Measurements from ENCODE around the gene IL16.
"Not testable (repeated sequence)": the region's sequence is repeated elsewhere in the genome, so short reads cannot be mapped to it uniquely, and the experiment has no call there.

IL16 gene

DNA sequence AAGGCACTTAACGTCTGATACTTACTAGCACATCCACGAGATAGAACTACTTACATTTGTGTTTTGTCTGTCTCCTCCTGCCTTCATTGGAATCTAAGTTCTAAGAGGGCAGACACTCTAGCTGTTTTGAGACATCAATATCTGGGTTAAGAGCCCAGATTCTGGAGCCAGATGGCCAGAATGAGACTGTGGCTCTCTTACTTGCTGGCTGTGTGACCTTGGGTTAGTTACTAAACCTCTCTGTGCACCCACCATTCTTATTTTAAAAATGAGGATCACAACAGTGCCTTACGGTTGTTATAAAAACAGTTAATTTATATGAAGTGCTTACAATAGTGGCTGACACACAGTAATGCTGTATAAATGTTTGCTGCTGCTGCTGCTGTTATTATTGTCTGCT lies 119.6 kb downstream of the IL16 start:
- DNase-seq: no peak

DNA sequence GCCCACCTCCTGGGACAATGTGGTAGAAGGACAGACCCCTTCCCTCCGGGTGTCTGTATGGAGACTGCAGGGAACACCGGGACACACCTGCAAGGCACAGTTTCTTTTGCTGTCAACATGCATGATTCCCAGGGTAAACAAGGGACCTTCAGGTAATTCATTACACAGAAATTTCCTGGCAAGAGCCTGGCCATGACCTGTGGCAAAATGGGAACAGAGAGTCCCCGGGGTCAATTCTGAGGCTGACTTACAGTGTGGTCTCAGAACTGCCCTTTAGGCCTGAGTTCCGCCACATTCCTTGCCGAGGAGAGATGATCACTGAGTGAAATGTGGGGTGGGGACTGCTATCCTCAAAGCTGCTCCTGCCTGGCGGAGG lies 121.0 kb downstream of the IL16 start:
- DNase-seq: no peak

DNA sequence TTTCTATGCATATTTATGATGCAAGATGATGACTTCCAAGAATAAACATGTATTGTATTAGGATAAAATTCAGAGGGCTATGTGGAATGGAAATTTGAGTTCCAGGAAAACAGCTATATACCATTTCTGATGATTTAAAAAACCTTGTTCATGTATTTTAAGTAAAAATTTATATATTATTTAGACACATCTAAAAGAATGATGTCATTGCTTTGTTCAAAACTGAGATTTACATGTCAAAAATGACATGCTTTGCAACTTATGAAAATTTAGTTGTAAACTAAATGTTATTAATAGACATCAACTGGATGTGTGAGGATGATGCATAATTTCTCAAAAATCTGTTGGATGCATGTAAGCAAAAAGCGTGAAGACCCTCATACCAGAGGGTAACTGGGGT lies 125.0 kb downstream of the IL16 start:
- DNase-seq: no peak

DNA sequence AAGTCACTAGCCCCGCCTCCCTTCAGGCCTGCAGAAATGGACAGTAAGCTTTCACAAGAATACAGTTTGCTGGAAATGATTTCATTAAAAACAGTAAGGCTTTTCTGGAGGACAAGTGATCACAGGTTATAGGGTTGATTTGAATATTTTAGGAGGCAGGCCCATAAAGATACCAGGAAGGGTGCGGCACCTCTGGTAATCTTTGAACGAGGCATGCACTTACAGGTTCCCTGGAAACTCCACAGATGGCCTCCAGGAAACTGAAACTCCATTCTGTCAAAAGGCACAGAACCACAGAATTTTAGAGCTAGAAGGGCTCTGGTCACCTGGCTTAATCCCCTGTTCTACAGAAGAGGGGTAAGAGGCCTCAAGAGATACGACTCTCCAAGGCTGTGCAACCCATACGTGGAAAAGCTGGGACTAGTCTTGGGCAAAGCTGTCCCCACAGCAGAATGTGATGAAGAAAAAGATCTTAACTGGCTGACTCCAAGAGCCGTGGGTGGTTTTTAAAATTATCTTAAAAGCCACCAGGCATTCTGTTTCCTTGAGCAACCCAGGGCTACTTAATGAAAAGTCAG lies 126.1 kb downstream of the IL16 start:
- DNase-seq: no peak

DNA sequence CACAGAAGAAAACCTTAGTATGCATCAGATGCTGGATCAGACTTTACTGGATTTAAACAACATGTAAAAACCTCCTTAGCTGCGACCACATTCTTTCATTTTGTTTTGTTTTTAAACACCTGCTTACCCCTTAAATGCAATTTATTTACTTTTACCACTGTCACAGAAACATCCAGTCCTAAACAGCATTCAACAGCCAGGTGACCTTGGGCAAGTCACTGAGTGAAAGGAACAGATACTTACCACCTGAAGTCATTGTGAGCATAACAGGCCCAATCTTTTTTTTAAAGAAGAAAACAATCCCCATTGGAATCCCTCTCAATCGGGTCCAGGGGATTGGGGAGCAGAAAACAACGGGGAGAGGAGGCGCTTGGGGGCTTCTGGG lies 126.9 kb downstream of the IL16 start:
- DNase-seq: no peak

DNA sequence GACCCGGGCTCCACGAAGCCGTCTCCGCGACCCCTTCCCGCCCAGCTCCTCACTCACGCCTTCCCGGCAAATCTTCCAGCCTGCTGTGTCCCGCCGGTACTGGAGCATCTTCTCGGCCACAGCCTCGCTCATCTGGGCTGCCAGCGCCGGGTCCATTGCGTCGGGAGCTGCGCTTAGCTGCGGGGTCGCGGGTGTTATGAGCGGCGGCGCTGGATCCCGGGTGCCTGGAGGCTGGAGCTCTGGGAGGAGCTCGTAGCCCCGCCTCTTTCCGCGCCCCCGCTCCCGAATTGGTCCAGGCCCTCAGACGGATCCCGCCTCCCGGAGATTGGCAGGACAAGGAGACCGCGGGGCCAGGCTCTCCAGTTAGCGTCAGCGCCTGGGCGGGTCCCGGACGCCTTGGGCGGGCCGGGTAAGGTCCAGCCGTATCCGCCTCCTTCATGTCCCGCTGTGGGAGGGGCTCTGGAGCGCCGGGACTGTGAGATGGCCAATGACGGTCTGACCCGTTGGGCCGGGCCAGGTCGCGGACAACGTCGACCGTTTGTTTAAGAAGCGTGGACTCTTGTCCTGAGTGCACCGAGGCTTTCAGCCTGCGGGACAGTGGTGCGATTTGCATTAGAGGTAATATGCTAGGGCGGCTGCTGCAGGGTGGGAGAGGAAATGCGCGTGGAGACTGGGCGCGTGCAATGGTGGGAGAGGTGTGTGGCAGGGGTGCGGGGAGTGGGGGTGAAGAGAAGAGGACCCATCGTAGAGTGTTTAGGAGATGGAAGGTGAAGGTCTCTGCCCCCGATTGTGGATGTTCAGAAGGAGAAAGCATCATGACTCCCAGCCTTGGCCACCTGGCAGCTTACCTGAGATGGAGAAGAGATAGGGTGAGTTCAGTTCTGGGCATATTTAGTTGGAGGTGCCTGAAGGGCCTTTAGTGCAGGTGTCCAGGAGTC lies 127.5 kb downstream of the IL16 start, which contains the start of gene STARD5:
Gene STARD5 (minus strand): TSS at position 198 of the 938 bp plus-strand sequence. CDS start 42 bp downstream, at position 156.
- peak; percentile 94 to 96 for DNase-seq

DNA sequence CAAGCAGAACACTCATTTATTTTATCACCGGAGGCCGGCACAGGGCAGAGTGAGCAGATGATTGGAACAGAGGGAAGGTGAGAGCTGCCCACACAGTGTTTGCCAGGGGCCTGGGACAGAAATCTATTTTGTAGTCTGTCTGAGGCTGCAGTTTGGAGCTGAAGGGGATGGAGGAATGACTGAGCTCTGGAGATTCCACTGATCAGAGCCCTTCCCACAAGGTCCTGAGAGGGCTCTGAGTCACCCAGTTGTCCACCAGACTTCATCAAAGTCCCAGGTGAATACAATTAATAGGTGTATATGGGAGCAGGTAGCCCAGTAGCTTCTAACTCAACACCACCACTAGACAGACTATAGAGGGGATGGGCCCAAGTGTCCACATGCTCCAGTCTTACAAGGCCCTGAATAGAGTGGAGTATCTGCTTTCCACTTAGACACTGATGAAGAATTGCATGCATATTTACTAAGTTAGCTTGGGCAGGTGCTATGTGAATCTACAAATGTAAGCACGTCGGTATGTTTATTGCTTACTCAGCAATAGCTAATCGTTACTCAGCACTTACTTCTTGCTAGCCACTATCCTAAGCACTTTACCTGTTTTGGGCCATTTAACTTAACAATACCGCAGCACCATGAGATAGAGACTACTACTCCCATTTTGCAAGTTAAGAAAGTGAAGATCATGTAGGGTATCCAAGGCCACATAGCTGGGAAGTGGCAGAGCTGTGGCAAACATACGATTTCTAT lies 130.0 kb downstream of the IL16 start:
- no peak for DNase-seq

DNA sequence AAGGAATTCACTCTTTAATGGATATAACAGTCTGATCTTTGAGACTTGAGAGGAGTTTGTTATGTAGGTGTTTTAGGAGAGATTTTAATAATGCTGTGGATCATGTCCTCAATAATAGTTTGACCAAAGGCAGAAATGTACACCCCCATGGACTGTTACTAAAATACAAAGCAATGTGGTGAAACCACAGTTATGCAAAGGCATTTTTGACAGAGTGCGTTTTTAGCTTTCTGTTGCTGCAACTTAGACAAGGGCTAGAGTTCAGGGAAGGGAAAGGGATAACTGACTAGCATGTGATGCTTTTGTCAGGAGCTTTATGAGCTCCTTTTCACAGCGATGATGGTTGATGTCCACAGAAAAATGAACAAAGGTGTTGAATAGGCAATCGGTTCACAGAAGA lies 130.8 kb downstream of the IL16 start:
- DNase-seq: no peak

DNA sequence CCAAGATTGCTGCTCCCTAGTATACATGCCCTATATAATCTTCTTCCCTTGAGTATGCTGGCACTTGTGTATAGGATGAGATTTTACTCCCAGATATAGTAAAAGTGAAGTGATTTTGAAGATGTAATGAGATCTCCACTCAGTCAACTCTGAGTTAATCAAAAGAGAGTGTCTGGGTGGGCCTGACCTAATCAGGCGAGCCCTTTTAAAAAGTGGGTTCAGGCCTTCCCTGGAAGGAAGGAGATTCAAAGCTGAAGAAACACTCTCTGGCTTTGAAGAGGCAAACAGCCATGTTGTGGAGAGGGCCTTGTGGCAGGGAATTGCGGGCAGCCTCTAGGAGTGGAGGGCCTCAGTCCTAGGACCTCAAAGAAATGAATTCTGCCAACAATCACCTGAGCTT lies 132.8 kb downstream of the IL16 start:
- no peak for DNase-seq

DNA sequence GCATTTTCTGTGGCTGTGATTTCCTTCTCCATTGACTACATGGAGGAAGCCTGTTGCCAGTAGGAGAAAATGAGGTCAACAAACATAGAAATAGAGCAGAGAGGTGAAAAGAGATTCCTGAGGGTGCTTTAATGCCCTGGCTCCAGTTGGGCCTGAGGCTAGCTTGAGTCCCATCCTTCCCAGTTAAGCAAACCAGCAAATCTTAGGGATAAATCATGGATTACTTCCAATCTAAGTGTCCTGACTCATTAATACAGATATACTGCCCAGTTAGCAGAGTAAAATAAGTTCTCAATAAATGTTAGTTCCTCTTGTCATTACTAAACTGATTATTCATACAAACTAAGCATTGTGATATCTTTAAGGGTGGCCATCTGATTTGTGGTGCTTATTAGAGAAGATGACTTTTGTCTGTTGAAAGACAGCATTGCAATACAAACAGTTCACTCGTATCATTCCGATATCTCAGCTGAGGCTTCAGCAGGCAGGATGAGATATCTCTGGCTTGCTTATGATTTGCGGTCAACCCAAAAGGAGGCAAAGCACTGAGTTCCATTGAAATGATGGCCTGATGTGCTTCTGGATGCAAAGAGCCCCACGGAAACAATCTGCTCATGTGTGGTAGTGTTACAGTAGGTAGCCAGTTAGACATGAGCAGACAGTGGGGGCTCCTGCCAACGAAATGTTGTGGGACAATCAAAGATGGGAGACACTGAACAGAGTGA lies 133.8 kb downstream of the IL16 start:
- no peak for DNase-seq

DNA sequence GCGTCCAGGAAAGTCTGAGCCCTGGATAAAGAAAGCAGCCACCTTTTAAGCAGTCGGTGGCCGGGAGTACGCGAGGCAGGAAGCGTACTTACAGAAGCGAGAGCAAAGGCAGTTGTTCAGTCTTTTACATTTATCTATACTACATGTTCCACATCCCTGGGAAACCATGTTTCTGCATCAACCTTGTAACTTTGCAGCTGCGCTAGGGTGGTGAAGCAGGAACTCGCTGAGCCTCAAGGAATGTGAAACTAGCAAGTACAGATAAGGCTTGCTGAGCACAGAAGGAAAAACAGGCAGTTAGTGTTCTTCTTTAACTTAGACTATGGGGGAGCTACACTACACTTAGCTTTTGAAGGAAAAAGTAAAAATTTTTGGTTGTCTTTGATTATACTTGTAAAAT lies 134.5 kb downstream of the IL16 start:
- not testable (repeated sequence) for DNase-seq

DNA sequence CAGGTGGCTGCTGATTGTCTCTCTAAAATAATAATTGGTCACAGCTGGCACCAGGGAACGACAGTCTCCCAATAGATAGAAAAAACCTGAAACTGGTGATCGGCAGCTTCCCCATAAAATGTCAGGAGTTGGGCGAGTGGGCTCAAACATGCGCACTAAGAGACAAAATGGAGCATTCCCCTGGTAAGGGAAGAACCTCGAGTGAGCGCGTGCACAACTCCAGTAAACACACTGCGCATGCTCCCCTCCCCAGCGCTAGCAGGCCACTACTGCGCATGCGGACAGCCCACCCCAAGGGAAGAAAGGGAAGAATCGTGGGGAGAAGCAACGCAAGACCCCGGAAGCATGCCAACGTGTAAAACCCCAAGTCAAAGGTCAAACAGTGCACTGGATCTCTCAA lies 134.9 kb downstream of the IL16 start:
- no peak for DNase-seq

DNA sequence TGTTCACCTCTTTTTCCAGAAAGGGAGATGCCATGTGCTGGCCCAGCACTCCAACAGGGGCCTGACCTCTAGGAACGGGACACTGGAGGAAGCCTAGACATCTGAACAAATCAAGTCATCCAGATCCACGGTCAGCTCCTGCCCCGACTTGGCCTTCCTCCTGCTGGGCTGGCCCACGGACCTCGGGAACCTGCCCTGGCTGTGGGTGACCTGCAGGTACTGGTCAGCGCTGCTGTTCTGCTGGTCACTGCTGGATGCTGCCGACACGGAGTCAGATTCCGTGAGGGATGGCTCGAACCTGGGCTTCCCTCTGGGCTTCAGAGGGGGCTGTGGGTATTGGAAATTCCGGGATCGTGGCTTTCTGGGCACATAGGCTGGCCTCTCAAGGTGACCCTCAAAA lies 135.6 kb downstream of the IL16 start:
- no peak for DNase-seq

DNA sequence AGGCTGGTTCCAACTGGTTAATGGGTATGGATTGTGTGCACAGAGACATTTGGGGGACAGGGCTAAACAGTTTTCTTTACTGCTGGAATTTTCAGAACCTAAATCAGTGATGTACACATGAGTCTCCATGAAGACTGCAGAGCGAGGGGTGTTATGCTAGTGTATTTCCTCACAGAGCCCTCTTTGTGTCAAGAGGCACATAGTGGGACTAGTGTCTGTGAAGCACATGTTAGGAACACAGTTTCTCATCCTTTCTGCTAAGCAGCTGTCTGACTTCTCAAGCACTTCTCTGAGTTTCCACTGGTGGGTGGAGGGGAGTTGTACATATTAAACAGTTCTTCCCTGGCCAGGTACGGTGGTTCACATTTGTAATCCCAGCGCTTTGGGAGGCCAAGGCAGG lies 136.7 kb downstream of the IL16 start:
- DNase-seq: no peak

DNA sequence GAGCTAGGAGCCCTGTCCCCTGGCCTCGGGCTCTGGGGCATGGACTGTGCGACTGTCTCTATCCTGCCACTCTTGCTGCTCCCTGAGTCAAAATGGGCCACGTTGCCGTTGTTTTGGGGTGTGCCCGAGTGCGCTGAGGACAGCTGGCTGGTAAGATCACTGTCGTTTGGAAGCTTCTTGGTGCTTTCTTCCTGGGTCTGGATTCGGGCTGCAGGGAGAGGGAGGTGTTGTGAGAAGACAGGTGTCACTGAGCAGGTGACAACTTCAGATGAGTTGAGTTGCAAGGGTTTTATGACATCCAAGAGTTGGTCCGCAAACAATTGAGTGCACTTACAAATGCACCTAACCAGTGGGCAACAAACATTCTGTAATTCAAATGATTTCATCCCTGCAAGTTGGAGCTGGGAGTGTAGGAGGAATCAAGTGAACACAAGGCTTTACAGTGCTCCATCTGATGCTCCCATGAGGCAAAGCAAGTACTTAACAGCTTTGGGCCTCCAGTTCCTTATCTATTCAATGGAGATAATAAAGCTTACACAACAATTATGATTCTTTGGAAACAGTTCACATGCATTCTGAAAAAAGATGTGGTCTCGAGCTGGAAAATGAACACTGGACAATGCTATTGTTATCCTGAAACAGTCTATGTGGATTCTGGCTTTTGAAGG lies 138.2 kb downstream of the IL16 start:
- no peak for DNase-seq

DNA sequence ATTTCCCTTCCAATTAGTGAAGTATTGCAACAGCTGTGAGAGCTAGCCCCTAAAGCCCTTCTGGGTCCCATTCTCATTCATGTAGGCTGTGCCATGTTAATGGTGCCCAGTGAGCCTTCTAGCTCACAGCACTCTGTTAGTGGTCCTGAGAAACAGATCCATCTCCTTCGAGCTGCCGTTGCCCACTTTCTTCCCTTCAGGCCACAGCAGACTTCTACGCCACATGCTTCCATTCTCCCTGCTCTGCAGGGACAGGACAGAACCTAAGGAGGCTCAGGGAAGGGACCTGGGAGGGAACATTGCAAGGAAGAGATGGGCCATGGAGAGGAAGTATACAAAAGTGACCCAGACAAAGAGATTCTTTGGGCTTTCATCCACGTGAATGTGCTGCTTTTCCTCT lies 139.0 kb downstream of the IL16 start:
- DNase-seq: no peak

DNA sequence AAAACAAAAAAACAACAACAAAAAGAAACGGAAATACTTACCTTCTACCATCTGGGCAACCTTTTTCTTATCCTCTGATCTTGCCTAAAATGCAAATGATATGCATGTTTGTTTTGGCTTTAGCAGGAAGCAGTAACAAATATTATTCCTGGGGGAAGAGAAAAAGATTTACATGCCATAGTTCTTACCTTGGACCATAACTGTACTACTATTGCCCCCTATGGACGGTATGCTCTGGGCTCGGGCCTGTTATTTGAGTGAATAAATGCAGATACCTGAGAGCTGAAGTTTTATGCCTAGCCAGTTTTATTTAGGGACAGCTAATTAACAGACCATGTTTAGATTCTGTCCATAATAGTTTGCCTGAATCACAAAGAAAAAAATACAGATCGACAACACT lies 139.9 kb downstream of the IL16 start:
- peak; percentile 26 to 47 for DNase-seq

DNA sequence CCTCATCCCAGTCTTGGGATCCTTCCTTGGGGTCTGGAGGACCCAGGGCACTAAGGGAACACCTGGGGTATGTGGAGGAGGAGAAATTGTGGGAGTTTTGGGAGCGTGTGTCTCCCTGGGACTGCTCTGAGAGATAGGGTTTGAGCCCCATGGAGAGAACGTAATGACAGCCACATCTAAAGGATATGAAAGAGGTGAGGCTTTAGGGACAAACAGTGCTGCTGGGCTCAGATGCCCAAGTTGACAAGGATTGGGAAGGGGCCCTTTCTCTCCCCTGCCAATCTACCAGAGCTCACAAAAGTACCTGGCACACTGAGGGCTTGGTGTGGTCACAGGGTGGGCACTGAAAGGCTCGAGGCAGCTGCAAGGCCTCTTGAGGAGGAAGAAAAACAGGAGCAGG lies 140.6 kb downstream of the IL16 start:
- DNase-seq: no peak

DNA sequence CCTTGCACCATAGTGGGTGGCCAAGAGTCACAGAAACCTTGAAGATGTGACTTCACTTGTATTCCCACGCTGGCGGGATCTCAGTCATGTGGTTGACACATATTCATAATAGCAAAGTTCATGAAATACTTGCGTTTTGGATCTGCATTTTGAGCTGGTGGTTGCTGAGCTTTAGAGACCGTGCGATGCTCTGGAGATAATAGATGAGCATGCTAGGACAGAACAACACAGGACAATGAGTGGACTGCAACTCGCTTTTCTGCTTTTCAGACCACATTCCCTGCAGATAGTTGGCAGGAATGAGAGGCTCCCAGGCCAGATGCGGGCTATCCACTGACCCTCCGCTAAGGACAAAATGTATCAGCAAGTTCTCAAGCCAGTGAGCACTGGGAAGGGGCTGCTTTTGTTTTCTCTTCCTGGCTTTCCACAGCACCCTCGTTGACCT lies 141.1 kb downstream of the IL16 start:
- DNase-seq: no peak

DNA sequence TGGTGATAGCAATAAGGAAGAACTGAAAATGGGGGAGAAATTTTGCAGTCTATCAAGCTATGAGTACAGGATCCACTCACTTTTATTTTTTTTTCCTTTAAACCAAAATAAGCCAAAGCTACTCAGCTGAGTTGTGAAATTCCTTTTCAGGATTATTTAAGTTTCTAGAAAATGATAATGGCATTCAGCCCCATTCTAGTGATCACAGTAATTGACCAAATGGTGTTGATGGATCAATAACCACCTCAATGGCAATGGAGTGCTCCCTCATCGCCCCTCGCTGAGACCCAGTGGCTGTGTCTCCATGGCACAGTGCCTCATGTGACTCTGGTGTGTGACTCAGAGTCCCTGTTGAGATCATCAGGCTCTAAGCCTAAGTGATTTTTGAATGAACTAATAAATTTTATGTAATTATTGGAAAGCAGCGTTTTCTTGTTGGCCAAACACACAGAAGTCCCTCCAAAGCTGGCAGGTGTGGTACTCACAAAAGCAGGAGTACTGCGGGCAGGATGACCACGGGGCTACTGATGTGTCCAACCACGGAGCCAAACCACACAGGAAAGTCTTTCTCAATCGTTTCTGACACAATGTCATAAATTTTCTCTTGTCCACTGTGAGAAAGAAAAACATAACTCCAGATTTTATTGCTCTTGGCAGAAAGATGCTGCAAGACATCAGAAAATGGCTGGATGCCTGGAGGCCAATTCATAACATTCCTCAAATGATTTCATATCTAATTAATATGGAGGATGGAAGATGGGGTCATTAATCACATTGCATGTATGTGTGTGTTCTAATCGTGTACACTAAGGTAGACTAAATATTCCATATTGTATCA lies 141.7 kb downstream of the IL16 start:
- no peak for DNase-seq

DNA sequence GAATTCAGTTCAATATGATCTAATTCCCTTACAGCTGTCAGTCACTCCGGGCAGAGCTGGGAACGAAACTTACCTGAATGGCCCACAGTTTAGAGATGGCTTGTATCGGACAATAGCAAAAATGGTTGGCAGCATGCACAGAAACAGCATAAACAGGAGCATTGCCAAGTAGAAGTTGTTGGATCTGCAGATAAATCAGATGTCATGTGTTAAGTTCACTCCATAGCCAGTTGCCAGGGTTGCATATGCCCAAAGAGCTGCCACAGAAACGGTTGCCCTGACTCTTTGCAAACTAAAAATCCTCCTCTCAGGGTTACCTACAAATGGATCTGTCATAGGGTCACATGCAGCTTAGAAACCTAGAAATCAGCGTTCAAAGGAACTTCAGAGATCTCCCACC lies 142.6 kb downstream of the IL16 start:
- DNase-seq: no peak

DNA sequence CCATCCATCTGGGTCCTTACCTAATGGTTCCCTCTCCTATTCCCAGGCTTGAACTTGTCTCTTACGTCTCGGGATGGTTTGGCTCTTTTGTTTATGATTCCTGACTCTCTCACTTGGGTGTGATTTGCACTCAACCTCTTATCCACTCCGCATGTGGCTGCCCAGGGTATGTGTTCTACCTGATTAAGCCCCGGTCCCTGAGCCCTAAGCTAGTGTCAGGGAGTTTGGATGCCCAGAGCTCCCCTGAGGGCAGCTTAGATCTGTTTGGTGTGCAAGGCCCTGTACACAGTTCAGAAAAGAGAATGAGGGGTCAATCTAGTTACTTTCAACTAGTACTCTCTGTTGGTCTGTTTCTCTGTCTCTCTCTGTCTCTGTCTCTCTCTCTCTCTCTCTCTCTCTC lies 143.2 kb downstream of the IL16 start:
- no peak for DNase-seq

All from activated CD4-positive, alpha-beta T cell treated with anti-CD3 and anti-CD28 coated beads for 4 hours (primary cell).